Colonic mucosa (tissue), 4 donors: ENCODE measurements around the gene GABBR1. TPM values are rescaled to one million over a fixed set of nuclear protein-coding genes. Genes with fewer than 3 reads are reported as not detected.

Source experiments
- DNase-seq: peaks from one replicate; pipeline ENCODE4 v3.0.0-alpha.2; 2020
- H3K27ac ChIP-seq: fragments of 200-600 bp; one replicate; pipeline ENCODE4 v1.8.0; 2021
- H3K27me3 ChIP-seq: fragments of 200-600 bp; one replicate; pipeline ENCODE4 v1.8.0; 2021
- H3K36me3 ChIP-seq: fragments of 200-600 bp; one replicate; pipeline ENCODE4 v1.8.0; 2021
- H3K4me1 ChIP-seq: fragments of 200-600 bp; one replicate; pipeline ENCODE4 v1.8.0; 2021; ENCODE audit warnings: mild to moderate bottlenecking
- H3K4me3 ChIP-seq: fragments of 200-600 bp; one replicate; pipeline ENCODE4 v1.8.0; 2021
- H3K9ac ChIP-seq, 2 donors: one replicate each; pipeline ENCODE4 v1.7.0; 2013; ENCODE audit warnings: control low read depth in 2 of 2, low read depth in 2 of 2, low read length in 2 of 2
- H3K9me3 ChIP-seq: fragments of 200-600 bp; one replicate; pipeline ENCODE4 v1.8.0; 2021
- intact Hi-C: fragments of 100-400 bp; cut with DNase I; formaldehyde crosslinking; loops from one replicate; pipeline ENCODE4 v1.14.1; 2022
- total RNA-seq, 2 donors: library from RNA; stranded (reverse); fragmentation: NEBNext Ultra II Directional in 1 of 2; extraction: Animal tissue kit (Norgen Biotek cat#: 25700) in 1 of 2; gene quantifications; one replicate each; pipeline ENCODE4 v1.2.1, GENCODE V29; 2021
- TF ChIP-seq, protein P1 (sequence below): fragments of 200-600 bp; IDR thresholded peaks from one replicate; pipeline ENCODE4 v1.8.0; 2022; ENCODE audit warnings: antibody characterized with exemption, mild to moderate bottlenecking
- donor health status: healthy.
- donor health status: DM: no; HTN: no; CAD: no.
- donor health status: DM: no; HTN: no; CAD: no.

Gene GABBR1
- total RNA-seq, 2 donors from 2014 or later = 15.5 to 18.6 TPM

GRCh38 chr6:29532320-29532951, 100.5 kb downstream of the GABBR1 start:
- Histone ChIP-seq H3K4me3 (no peak overlapping the region), H3K9ac (no peak overlapping the region), H3K27me3 (no peaks in the 10 kb centered on the region), H3K36me3 (no peaks in the 10 kb centered on the region), H3K9me3 (no peaks in the 10 kb centered on the region), H3K4me1 (no peaks in the 10 kb centered on the region), H3K27ac (no peak overlapping the region)
- TF ChIP-seq, protein P1, sequence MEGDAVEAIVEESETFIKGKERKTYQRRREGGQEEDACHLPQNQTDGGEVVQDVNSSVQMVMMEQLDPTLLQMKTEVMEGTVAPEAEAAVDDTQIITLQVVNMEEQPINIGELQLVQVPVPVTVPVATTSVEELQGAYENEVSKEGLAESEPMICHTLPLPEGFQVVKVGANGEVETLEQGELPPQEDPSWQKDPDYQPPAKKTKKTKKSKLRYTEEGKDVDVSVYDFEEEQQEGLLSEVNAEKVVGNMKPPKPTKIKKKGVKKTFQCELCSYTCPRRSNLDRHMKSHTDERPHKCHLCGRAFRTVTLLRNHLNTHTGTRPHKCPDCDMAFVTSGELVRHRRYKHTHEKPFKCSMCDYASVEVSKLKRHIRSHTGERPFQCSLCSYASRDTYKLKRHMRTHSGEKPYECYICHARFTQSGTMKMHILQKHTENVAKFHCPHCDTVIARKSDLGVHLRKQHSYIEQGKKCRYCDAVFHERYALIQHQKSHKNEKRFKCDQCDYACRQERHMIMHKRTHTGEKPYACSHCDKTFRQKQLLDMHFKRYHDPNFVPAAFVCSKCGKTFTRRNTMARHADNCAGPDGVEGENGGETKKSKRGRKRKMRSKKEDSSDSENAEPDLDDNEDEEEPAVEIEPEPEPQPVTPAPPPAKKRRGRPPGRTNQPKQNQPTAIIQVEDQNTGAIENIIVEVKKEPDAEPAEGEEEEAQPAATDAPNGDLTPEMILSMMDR = no peak
- no peak for DNase-seq
- intact Hi-C loops = no loop called here

GRCh38 chr6:29531668-29532067, 101.3 kb downstream of the GABBR1 start:
- no peaks in the 10 kb centered on the region for H3K4me1 ChIP-seq
- no peak overlapping the region for H3K27ac ChIP-seq
- intact Hi-C loops = no loop called here
- no peaks in the 10 kb centered on the region for H3K27me3 ChIP-seq
- no peak overlapping the region for H3K9ac ChIP-seq
- no peak for DNase-seq
- H3K9me3 ChIP-seq = no peaks in the 10 kb centered on the region
- no peak overlapping the region for H3K4me3 ChIP-seq
- TF ChIP-seq, protein P1 = no peak
- no peaks in the 10 kb centered on the region for H3K36me3 ChIP-seq

DNA sequence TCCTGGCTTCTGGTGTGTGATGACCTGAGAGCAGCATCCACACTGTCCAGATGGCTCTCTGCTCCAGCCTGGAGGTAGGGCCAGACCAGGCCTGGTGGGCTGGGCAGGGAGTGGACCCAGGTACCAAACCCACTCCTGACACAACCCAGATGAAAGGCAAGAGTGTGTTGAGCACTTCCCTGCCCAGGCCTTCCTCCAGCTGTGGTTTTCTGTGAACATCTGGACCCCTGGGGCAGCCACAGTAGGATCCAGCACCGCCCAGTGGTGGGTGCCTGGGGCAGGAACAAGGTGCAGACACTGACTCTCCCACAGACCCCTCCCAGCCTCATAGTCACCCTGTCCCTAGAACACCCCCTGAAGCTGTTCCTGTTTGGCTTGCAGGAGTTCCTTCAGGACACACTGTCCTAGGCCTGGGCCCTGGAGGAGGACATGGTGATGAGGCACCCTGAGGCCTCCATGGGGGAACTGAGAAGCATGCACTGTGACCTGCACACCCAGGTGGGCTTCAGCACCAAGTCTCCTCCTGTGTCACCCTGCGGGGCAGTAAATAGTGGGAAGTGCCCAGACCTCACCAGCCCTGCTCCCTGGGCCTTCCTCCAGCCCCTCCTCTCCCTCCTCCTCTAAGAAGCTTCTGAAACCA, 102.2 kb downstream of the GABBR1 start:
- intact Hi-C loops = no loop called here
- H3K4me3 ChIP-seq = no peak overlapping the region
- no peaks in the 10 kb centered on the region for H3K4me1 ChIP-seq
- no peaks in the 10 kb centered on the region for H3K9me3 ChIP-seq
- H3K9ac ChIP-seq = no peak overlapping the region
- TF ChIP-seq, protein P1 = no peak
- no peak for DNase-seq
- no peaks in the 10 kb centered on the region for H3K36me3 ChIP-seq
- H3K27ac ChIP-seq = no peak overlapping the region
- no peaks in the 10 kb centered on the region for H3K27me3 ChIP-seq

DNA sequence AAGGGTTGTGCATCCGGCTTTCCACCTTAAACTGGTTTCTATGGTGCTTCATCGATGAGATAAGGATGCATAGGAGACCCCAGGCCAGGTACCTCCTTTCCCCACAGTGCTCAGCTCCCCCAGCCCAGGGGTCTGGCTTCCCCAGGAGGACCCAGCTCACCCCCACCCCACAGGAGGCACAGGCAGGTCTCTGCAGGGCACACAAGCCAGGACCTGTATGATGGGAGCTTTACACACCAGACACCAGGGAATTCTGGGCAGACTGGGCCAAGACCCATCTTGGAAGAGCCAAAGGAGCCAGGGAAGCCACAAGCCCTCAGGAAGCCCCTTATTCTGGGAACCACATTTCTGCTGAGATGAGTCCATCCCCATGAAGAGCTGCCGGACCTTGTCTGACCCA, 103.0 kb downstream of the GABBR1 start:
- H3K9ac ChIP-seq = no peak overlapping the region
- no peak overlapping the region for H3K27ac ChIP-seq
- no peaks in the 10 kb centered on the region for H3K4me1 ChIP-seq
- no peaks in the 10 kb centered on the region for H3K9me3 ChIP-seq
- H3K4me3 ChIP-seq = no peak overlapping the region
- H3K36me3 ChIP-seq = no peaks in the 10 kb centered on the region
- TF ChIP-seq, protein P1 = no peak
- no peak for DNase-seq
- intact Hi-C loops = no loop called here
- H3K27me3 ChIP-seq = no peaks in the 10 kb centered on the region

GRCh38 chr6:29528988-29529560, 103.9 kb downstream of the GABBR1 start:
- H3K27me3 ChIP-seq = no peaks in the 10 kb centered on the region
- no peaks in the 10 kb centered on the region for H3K4me1 ChIP-seq
- DNase-seq = no peak
- no peaks in the 10 kb centered on the region for H3K9me3 ChIP-seq
- no peaks in the 10 kb centered on the region for H3K36me3 ChIP-seq
- no peak overlapping the region for H3K4me3 ChIP-seq
- H3K27ac ChIP-seq = no peak overlapping the region
- TF ChIP-seq, protein P1 = no peak
- H3K9ac ChIP-seq = no peak overlapping the region
- intact Hi-C loops = no loop called here
